ENCODE measurements around the gene APPBP2. TPM values are rescaled to one million over a fixed set of nuclear protein-coding genes. Genes with fewer than 3 reads are reported as not detected.
"Not testable (repeated sequence)": the region's sequence is repeated elsewhere in the genome, so short reads cannot be mapped to it uniquely, and the experiment has no call there.

The APPBP2 gene
- total and polyA plus RNA-seq, 12 donors = 5.5 to 63.4 (median 36.1) TPM

DNA sequence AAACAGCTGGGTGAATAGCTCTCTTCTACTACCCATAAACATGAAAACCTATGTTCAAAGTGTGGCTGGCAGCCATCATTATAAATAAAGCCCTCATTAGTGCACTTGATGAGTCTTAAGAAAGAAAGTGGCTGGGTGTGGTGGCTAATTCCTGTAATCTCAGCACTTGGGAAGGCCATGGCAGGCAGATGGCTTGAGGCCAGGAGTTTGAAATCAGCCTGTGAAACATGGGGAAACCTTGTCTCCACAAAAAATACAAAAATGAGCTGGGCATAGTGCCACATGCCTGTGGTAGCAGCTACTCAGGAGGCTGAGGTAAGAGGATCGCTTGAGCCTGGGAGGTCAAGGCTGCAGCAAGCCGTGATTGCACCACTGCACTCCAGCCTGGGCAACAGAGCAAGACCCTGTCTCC is 28.3 kb upstream of the APPBP2 start:
- peak overlapping the region in 1 of 5 donors; percentile 54 for H3K27ac ChIP-seq
- H3K27me3 ChIP-seq = no peaks in the 10 kb centered on the region
- peak; percentile 35 to 90 (median 74) for DNase-seq
- no peak overlapping the region for H3K4me3 ChIP-seq
- WGBS, 4 donors = 16 to 49% (median 40%) methylated on average over 2 of the region's 2 CpGs
- H3K4me1 ChIP-seq (replicated peaks in 1 of 2) = no peaks in the 10 kb centered on the region
- intact Hi-C loops (cut with DNase I) = no loop called here
- H3K36me3 ChIP-seq (replicated peaks in 1 of 2) = no peaks in the 10 kb centered on the region
- TF ChIP-seq, protein P1, sequence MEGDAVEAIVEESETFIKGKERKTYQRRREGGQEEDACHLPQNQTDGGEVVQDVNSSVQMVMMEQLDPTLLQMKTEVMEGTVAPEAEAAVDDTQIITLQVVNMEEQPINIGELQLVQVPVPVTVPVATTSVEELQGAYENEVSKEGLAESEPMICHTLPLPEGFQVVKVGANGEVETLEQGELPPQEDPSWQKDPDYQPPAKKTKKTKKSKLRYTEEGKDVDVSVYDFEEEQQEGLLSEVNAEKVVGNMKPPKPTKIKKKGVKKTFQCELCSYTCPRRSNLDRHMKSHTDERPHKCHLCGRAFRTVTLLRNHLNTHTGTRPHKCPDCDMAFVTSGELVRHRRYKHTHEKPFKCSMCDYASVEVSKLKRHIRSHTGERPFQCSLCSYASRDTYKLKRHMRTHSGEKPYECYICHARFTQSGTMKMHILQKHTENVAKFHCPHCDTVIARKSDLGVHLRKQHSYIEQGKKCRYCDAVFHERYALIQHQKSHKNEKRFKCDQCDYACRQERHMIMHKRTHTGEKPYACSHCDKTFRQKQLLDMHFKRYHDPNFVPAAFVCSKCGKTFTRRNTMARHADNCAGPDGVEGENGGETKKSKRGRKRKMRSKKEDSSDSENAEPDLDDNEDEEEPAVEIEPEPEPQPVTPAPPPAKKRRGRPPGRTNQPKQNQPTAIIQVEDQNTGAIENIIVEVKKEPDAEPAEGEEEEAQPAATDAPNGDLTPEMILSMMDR (IDR thresholded peaks at IDR 0.05) = no peak
- no peak for TF ChIP-seq POLR2A (IDR thresholded peaks at IDR 0.05)
- H3K9me3 ChIP-seq (replicated peaks in 1 of 3) = no peaks in the 10 kb centered on the region

GRCh38 chr17:60552255-60552654 is 26.2 kb upstream of the APPBP2 start:
- H3K4me3 ChIP-seq; H3K4me1 ChIP-seq (replicated peaks in 1 of 2); H3K27me3 ChIP-seq; H3K27ac ChIP-seq; H3K36me3 ChIP-seq (replicated peaks in 1 of 2); DNase-seq; H3K9me3 ChIP-seq (replicated peaks in 1 of 3); intact Hi-C loops (cut with DNase I): not testable (repeated sequence)
- WGBS, 4 donors = 91 to 100% (median 96%) methylated on average over 5 to 7 of the region's 13 CpGs

DNA sequence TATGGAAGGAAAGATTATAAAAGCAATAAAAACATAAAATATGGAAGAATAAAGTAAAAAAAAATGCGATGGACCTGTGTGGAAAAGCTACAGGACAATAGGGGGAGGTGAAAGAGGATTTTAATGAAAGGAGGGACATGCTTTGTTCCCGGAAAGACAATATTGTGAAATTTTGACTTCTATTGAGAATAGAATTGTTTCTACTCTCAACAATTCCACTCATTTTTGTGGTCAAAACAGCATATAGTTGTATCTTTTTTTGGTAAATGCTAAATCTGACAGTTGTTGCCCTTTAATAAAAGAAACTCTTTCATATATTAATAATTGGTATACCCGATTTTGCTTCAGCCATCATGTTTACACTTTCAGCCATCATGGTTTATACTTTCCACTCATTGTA is 22.9 kb upstream of the APPBP2 start:
- H3K27me3 ChIP-seq = no peaks in the 10 kb centered on the region
- DNase-seq = no peak
- intact Hi-C loops (cut with DNase I) = no loop called here
- no peaks in the 10 kb centered on the region for H3K9me3 ChIP-seq (replicated peaks in 1 of 3)
- H3K4me1 ChIP-seq (replicated peaks in 1 of 2) = no peaks in the 10 kb centered on the region
- H3K4me3 ChIP-seq = no peak overlapping the region
- 80 to 87% (median 85%) methylated on average over 3 of the region's 3 CpGs for WGBS, 4 donors
- H3K36me3 ChIP-seq (replicated peaks in 1 of 2) = no peaks in the 10 kb centered on the region
- TF ChIP-seq, protein P1 (IDR thresholded peaks at IDR 0.05) = no peak
- no peak for TF ChIP-seq POLR2A (IDR thresholded peaks at IDR 0.05)
- H3K27ac ChIP-seq = no peak overlapping the region

GRCh38 chr17:60545465-60546191 is 19.6 kb upstream of the APPBP2 start:
- WGBS, 4 donors = 87 to 94% (median 91%) methylated on average over 9 of the region's 9 CpGs

More at GRCh38 chr17:60545465-60546191, 19.6 kb upstream of the APPBP2 start:
- Histone ChIP-seq H3K27ac (no peak overlapping the region), H3K4me1 (replicated peaks in 1 of 2) (no peaks in the 10 kb centered on the region), H3K36me3 (replicated peaks in 1 of 2) (no peaks in the 10 kb centered on the region), H3K4me3 (no peak overlapping the region), H3K27me3 (no peaks in the 10 kb centered on the region), H3K9me3 (replicated peaks in 1 of 3) (no peaks in the 10 kb centered on the region)
- intact Hi-C loops (cut with DNase I) = no loop called here
- TF ChIP-seq, protein P1 (IDR thresholded peaks at IDR 0.05) = no peak
- no peak for DNase-seq
